Stomach smooth muscle (tissue), 2 donors: Measurements from ENCODE around the gene RBM43.
A peak's percentile ranks its signal among the peaks of the same experiment; 100 is the strongest.
"Not testable (repeated sequence)": the region's sequence is repeated elsewhere in the genome, so short reads cannot be mapped to it uniquely, and the experiment has no call there.

ENCODE experiments used
- H3K27ac ChIP-seq: one replicate; pipeline ENCODE4 v1.7.0; 2013; ENCODE audit warnings: mild to moderate bottlenecking, low read length, inconsistent platforms
- H3K27me3 ChIP-seq, 2 donors: one replicate each; pipeline ENCODE4 v1.7.0; 2013; ENCODE audit warnings: low read length in 2 of 2; ENCODE audit not compliant: insufficient read depth in 2 of 2, control insufficient read depth in 1 of 2
- H3K36me3 ChIP-seq, 2 donors: one replicate each; pipeline ENCODE4 v1.7.0; 2013; ENCODE audit warnings: low read length in 2 of 2; ENCODE audit not compliant: control insufficient read depth in 2 of 2, insufficient read depth in 2 of 2
- H3K4me1 ChIP-seq: one replicate; pipeline ENCODE4 v1.7.0; 2013; ENCODE audit warnings: low read length; ENCODE audit not compliant: control insufficient read depth, insufficient read depth
- H3K4me3 ChIP-seq, 2 donors: one replicate each; pipeline ENCODE4 v1.7.0; 2013; ENCODE audit warnings: low read length in 2 of 2
- H3K9ac ChIP-seq, 2 donors: one replicate each; pipeline ENCODE4 v1.7.0; 2013; ENCODE audit warnings: low read length in 2 of 2, mild to moderate bottlenecking in 1 of 2
- H3K9me3 ChIP-seq, 2 donors: one replicate each; pipeline ENCODE4 v1.7.0; 2013; ENCODE audit warnings: low read length in 2 of 2; ENCODE audit not compliant: control insufficient read depth in 2 of 2
- donor health status: healthy.
- donor health status: Pancreatic carcinoma.

RBM43 gene

GRCh38 chr2:151261231-151261976 lies at the start of gene RBM43:
RBM43 (minus strand) TSS chr2:151261863; CDS start chr2:151261727, 136 bp downstream.
- peaks cover 4% of the 10 kb centered on the region for H3K4me1 ChIP-seq
- H3K27me3 ChIP-seq, result no peaks in the 10 kb centered on the region
- peak within 1 kb of the TSS; percentile 89 to 94 for H3K9ac ChIP-seq
- H3K4me3 ChIP-seq, result peak within 1 kb of the TSS; percentile 91 to 97
- no peaks in the 10 kb centered on the region for H3K9me3 ChIP-seq
- peak within 1 kb of the TSS; percentile 88 for H3K27ac ChIP-seq
- no peaks in the 10 kb centered on the region for H3K36me3 ChIP-seq

- not testable (repeated sequence) for H3K27me3 ChIP-seq, H3K4me3 ChIP-seq, H3K9ac ChIP-seq, H3K9me3 ChIP-seq, H3K4me1 ChIP-seq, H3K27ac ChIP-seq, H3K36me3 ChIP-seq
Observed at GRCh38 chr2:151310313-151310712, 48.6 kb upstream of the RBM43 start.

- Histone ChIP-seq H3K4me1 (no peaks in the 10 kb centered on the region), H3K36me3 (no peaks in the 10 kb centered on the region), H3K9me3 (no peaks in the 10 kb centered on the region), H3K27me3 (no peaks in the 10 kb centered on the region), H3K27ac (no peak overlapping the region), H3K4me3 (no peak overlapping the region), H3K9ac (no peak overlapping the region)
Observed at GRCh38 chr2:151306621-151307020, 45.0 kb upstream of the RBM43 start.

GRCh38 chr2:151305129-151305691 lies 43.5 kb upstream of the RBM43 start:
- Histone ChIP-seq H3K27ac (no peak overlapping the region), H3K4me1 (no peaks in the 10 kb centered on the region), H3K9ac (no peak overlapping the region)

GRCh38 chr2:151302879-151303278 lies 41.2 kb upstream of the RBM43 start:
- Histone ChIP-seq H3K9ac (no peak overlapping the region), H3K4me1 (no peaks in the 10 kb centered on the region), H3K9me3 (no peaks in the 10 kb centered on the region)

More at GRCh38 chr2:151305129-151305691, 43.5 kb upstream of the RBM43 start:
- H3K36me3 ChIP-seq, result no peaks in the 10 kb centered on the region
- no peaks in the 10 kb centered on the region for H3K9me3 ChIP-seq
- no peaks in the 10 kb centered on the region for H3K27me3 ChIP-seq
- no peak overlapping the region for H3K4me3 ChIP-seq

GRCh38 chr2:151302404-151302803 lies 40.7 kb upstream of the RBM43 start:
- Histone ChIP-seq H3K36me3 (no peaks in the 10 kb centered on the region), H3K4me3 (no peak overlapping the region), H3K4me1 (no peaks in the 10 kb centered on the region), H3K27ac (no peak overlapping the region), H3K9me3 (no peaks in the 10 kb centered on the region), H3K27me3 (no peaks in the 10 kb centered on the region), H3K9ac (no peak overlapping the region)

More at GRCh38 chr2:151302879-151303278, 41.2 kb upstream of the RBM43 start:
- no peaks in the 10 kb centered on the region for H3K27me3 ChIP-seq
- no peak overlapping the region for H3K27ac ChIP-seq
- no peak overlapping the region for H3K4me3 ChIP-seq
- no peaks in the 10 kb centered on the region for H3K36me3 ChIP-seq

GRCh38 chr2:151299920-151300539 lies 38.4 kb upstream of the RBM43 start:
- no peaks in the 10 kb centered on the region for H3K36me3 ChIP-seq
- H3K9me3 ChIP-seq, result no peaks in the 10 kb centered on the region
- H3K4me3 ChIP-seq, result no peak overlapping the region
- no peaks in the 10 kb centered on the region for H3K4me1 ChIP-seq
- H3K27ac ChIP-seq, result no peak overlapping the region
- no peaks in the 10 kb centered on the region for H3K27me3 ChIP-seq
- no peak overlapping the region for H3K9ac ChIP-seq

GRCh38 chr2:151297882-151298281 lies 36.2 kb upstream of the RBM43 start:
- Histone ChIP-seq H3K4me3 (no peak overlapping the region), H3K36me3 (no peaks in the 10 kb centered on the region), H3K27me3 (no peaks in the 10 kb centered on the region), H3K4me1 (no peaks in the 10 kb centered on the region), H3K9ac (no peak overlapping the region), H3K27ac (no peak overlapping the region), H3K9me3 (no peaks in the 10 kb centered on the region)

GRCh38 chr2:151295926-151296325 lies 34.3 kb upstream of the RBM43 start:
- not testable (repeated sequence) for H3K27ac ChIP-seq, H3K36me3 ChIP-seq, H3K4me3 ChIP-seq, H3K9ac ChIP-seq, H3K9me3 ChIP-seq, H3K4me1 ChIP-seq, H3K27me3 ChIP-seq

GRCh38 chr2:151292546-151292945 lies 30.9 kb upstream of the RBM43 start:
- Histone ChIP-seq H3K36me3 (no peaks in the 10 kb centered on the region), H3K27ac (no peak overlapping the region), H3K9me3 (no peaks in the 10 kb centered on the region), H3K27me3 (no peaks in the 10 kb centered on the region), H3K9ac (no peak overlapping the region), H3K4me3 (no peak overlapping the region), H3K4me1 (no peaks in the 10 kb centered on the region)

GRCh38 chr2:151292141-151292540 lies 30.5 kb upstream of the RBM43 start:
- no peak overlapping the region for H3K9ac ChIP-seq
- no peaks in the 10 kb centered on the region for H3K27me3 ChIP-seq
- H3K9me3 ChIP-seq, result no peaks in the 10 kb centered on the region
- no peaks in the 10 kb centered on the region for H3K4me1 ChIP-seq
- no peaks in the 10 kb centered on the region for H3K36me3 ChIP-seq
- H3K4me3 ChIP-seq, result no peak overlapping the region
- no peak overlapping the region for H3K27ac ChIP-seq
